GM12875 (cell line): ENCODE results near the gene MAN2B2.
"Not testable (repeated sequence)": the region's sequence is repeated elsewhere in the genome, so short reads cannot be mapped to it uniquely, and the experiment has no call there.

ENCODE experiments used
- H3K4me3 ChIP-seq: one replicate; pipeline ENCODE4 v1.5.1; 2011; ENCODE audit warnings: low read depth, low read length, control low read depth
- TF ChIP-seq, protein P1 (sequence below): IDR thresholded peaks from 2 replicates; pipeline ENCODE4 v1.5.1; 2011; ENCODE audit warnings: low read depth, mild to moderate bottlenecking, control low read depth, inconsistent platforms, low read length, moderate library complexity, borderline replicate concordance; ENCODE audit not compliant: insufficient read depth

Gene MAN2B2

DNA sequence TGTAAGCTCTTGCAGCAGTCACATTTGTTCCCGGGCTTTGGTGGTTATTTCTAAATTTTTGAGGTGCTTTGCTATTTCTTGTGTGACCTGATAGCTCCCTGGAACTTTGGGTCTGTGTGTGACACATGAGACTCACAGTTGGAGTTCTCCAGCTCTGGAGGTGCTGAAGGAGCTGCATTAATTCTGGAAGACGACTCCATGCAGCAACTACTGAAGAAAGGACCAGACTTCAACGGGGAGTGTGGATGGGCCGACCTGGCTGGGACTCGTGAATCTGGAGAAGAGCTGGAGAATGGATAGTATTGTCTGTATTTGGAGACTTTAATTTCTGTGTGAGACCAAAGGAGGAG lies 67.0 kb downstream of the MAN2B2 start:
- H3K4me3 ChIP-seq, result peak overlapping the region; percentile 93
- TF ChIP-seq, protein P1, sequence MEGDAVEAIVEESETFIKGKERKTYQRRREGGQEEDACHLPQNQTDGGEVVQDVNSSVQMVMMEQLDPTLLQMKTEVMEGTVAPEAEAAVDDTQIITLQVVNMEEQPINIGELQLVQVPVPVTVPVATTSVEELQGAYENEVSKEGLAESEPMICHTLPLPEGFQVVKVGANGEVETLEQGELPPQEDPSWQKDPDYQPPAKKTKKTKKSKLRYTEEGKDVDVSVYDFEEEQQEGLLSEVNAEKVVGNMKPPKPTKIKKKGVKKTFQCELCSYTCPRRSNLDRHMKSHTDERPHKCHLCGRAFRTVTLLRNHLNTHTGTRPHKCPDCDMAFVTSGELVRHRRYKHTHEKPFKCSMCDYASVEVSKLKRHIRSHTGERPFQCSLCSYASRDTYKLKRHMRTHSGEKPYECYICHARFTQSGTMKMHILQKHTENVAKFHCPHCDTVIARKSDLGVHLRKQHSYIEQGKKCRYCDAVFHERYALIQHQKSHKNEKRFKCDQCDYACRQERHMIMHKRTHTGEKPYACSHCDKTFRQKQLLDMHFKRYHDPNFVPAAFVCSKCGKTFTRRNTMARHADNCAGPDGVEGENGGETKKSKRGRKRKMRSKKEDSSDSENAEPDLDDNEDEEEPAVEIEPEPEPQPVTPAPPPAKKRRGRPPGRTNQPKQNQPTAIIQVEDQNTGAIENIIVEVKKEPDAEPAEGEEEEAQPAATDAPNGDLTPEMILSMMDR, result no peak

DNA sequence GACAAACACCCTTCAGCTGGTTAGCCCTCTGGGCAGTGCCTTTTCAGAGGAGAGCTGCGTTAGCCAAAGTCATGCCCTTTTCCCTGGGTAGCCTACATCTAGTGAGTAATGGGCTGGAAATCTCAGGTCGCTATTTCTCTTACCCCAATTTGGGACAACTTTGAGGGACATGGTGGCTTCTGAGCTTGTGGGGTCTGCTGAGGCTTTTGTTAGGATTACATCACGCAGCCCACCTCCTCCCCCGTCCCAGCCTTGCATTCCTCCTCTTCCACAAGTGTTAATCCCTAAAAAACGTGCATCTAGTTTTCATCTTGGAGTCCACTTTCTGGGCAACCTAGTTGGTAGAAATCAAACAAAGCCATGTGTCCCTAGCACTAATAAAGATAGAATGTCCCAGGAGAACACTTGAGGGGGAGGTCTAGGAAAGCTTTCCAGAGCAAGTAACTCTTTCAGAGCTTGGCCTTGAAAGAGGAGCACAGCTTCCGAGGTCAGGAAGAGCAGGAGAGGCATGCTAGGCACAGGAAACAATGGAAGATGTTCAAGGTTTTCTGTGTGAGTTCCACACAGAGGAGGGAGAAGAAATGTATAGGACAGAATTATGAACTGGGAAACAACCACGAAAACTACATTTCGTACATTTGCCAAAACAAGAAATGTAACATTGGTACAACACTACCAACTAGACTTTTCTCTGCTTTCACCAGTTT lies 68.3 kb downstream of the MAN2B2 start:
- H3K4me3 ChIP-seq, result no peak overlapping the region
- TF ChIP-seq, protein P1, result no peak

DNA sequence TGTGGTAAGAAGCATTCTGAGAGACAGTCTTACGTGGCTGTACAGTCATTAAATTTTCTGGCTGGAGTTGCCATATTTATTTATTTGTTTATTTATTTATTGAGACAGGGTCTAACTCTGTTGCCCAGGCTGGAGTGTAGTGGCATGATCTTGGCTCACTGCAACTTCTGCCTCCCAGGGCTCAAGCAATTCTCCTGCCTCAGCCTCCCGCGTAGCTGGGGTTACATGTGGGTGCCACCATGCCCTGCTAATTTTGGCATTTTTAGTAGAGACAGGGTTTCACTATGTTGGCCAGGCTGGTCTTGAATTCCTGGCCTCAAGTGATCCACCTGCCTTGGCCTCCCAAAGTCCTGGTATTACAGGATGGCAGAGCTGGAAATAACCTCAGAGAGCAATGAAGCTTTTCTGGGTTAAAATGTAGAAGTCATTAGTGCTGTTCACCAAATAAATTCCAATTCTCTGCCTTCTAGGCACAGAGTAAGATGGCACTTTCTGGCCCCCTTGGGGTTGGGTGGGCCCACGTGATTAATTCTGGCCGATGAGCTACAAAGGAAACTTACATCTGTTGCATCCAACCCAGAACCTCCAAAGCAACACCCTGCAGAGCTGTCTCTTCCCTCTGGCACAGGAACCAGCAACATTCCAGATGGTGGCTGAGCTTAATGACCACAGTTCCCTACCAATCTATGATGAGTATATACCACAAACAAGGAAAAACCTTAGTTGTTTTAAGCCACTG lies 70.0 kb downstream of the MAN2B2 start:
- TF ChIP-seq, protein P1, result no peak
- no peak overlapping the region for H3K4me3 ChIP-seq

DNA sequence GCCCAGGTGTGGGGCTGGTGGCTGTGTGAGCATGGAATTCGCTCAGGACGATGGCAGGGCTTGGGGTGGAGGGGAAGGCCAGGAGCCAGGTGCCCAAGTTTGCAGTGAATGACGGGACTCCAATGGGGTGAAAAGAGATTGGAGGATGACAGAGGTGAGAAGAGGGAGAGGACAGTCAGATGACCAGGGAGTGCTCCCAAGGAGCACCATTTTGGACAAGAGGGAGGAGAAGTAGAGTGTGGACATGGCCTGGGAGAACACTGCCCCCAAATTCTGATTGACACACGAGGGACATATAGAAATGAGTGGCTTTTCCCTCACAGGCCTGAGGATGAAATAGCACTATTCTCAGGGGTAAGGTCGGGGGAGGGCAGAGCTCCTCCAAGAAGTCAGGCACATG lies 72.2 kb downstream of the MAN2B2 start:
- TF ChIP-seq, protein P1, result no peak
- H3K4me3 ChIP-seq, result no peak overlapping the region

DNA sequence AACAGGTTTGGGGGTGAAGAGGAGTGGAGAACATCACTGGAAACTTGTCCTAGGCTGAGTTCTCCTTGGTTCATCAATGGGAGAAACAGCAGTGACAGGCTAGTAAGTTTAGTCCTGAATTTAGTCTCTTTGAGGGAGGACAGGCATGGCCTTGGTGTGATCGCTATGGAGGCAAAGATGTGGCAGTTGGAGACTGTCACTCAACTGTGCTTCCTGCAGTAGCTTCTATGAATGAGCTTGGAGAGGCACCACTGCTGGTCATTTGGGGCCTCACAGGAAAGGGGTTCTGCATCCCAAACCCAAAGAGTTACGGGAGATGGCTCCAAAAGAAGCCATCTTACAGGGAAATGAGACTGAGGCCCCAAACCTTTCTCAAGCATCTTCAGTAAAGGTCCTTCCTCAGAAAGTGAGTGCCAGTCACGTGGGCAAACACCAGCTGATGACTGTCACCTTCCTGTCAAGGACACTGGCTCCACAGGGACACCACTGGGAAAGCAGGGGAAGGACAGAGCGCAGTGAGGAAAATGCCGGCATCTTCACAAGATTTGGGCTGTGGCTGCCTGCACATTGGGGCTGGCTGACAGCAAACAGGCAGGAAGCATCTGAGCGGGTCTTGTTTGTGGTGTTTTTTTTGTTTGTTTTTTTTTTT lies 72.7 kb downstream of the MAN2B2 start:
- TF ChIP-seq, protein P1, result no peak
- no peak overlapping the region for H3K4me3 ChIP-seq

DNA sequence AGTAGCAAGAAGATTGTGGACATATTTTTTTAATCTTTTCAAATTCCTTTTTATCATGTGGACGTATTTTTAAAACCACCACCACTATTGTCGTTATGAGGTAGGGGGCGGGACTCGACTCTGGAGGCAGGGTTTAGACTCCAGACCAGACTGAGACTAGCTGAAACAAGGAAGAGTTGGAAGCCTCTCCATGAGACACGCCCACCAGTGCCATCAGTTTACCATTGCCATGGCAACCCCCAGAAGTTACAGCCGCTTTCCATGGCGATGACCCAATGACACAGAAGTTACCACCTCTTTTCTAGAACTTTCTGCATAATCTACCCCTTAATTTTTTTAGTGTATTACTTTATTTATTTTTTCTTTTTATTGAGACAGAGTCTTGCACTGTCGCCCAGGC lies 74.2 kb downstream of the MAN2B2 start:
- H3K4me3 ChIP-seq, result no peak overlapping the region
- TF ChIP-seq, protein P1, result no peak

DNA sequence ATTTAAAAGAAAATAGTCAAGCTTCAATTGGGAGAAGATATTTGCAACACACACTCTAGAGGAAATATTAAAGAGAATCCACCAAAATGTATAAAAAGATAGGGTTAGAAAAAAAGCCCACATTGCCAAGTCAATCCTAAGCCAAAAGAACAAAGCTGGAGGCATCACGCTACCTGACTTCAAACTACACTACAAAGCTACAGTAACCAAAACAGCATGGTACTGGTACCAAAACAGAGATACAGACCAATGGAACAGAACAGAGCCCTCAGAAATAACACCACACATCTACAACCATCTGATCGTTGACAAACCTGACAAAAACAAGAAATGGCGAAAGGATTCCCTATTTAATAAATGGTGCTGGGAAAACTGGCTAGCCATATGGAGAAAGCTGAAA lies 79.2 kb downstream of the MAN2B2 start:
- H3K4me3 ChIP-seq, result not testable (repeated sequence)

DNA sequence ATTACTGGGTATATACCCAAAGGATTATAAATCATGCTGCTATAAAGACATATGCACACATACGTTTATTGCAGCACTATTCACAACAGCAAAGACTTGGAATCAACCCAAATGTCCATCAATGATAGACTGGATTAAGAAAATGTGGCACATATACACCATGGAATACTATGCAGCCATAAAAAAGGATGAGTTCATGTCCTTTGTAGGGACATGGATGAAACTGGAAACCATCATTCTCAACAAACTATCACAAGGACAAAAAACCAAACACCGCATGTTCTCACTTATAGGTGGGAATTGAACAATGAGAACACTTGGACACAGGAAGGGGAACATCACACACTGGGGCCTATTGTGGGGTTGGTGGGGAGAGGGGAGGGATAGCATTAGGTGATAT lies 80.3 kb downstream of the MAN2B2 start:
- not testable (repeated sequence) for H3K4me3 ChIP-seq
